ENCODE measurements around the gene GET4.

Gene GET4

GRCh38 chr7:856444-857095 lies 19.8 kb upstream of the GET4 start:
- peaks cover 10% of the 10 kb centered on the region for H3K36me3 ChIP-seq (replicated peaks; ENCODE audit: insufficient read depth, low read length)

GRCh38 chr7:857661-858060 lies 18.7 kb upstream of the GET4 start:
- Histone ChIP-seq H3K27me3 (replicated peaks; ENCODE audit: insufficient read depth, low read length) (no peaks in the 10 kb centered on the region), H3K9ac (ENCODE audit: low read length) (no peak overlapping the region), H3K4me3 (ENCODE audit: low read length) (no peak overlapping the region), H4K20me1 (ENCODE audit: insufficient read depth, low read length) (no peaks in the 10 kb centered on the region), H3K36me3 (replicated peaks; ENCODE audit: insufficient read depth, low read length) (peaks cover 10% of the 10 kb centered on the region), H3K9me3 (replicated peaks; ENCODE audit: insufficient read depth, low read length) (no peaks in the 10 kb centered on the region), H3K9me2 (replicated peaks; ENCODE audit: insufficient read depth, low read length) (no peaks in the 10 kb centered on the region), H3K4me2 (ENCODE audit: low read depth, low read length) (no peak overlapping the region), H3K4me1 (ENCODE audit: low read length) (no peaks in the 10 kb centered on the region), H3K27ac (ENCODE audit: low read length) (no peak overlapping the region), H3K79me2 (ENCODE audit: low read length) (no peaks in the 10 kb centered on the region), H3F3A (ENCODE audit: insufficient read depth, low read length) (no peaks in the 10 kb centered on the region), H2AFZ (ENCODE audit: low read length) (no peak overlapping the region)
- TF ChIP-seq CTCF (IDR thresholded peaks at IDR 0.05; ENCODE audit: low read length) (no peak), EZH2phosphoT487 (IDR thresholded peaks at IDR 0.05; ENCODE audit: low read length) (no peak), EZH2 (optimal IDR thresholded peaks at IDR 0.05; ENCODE audit: low read depth, low read length) (no peak)
- no peak for DNase-seq

More at GRCh38 chr7:856444-857095, 19.8 kb upstream of the GET4 start:
- Histone ChIP-seq H3K9me3 (replicated peaks; ENCODE audit: insufficient read depth, low read length) (no peaks in the 10 kb centered on the region), H3K4me3 (ENCODE audit: low read length) (no peak overlapping the region), H3K27ac (ENCODE audit: low read length) (no peak overlapping the region), H3K79me2 (ENCODE audit: low read length) (no peaks in the 10 kb centered on the region), H3K9me2 (replicated peaks; ENCODE audit: insufficient read depth, low read length) (no peaks in the 10 kb centered on the region), H2AFZ (ENCODE audit: low read length) (no peak overlapping the region), H3K9ac (ENCODE audit: low read length) (no peak overlapping the region), H3K4me2 (ENCODE audit: low read depth, low read length) (no peak overlapping the region), H3F3A (ENCODE audit: insufficient read depth, low read length) (no peaks in the 10 kb centered on the region), H4K20me1 (ENCODE audit: insufficient read depth, low read length) (no peaks in the 10 kb centered on the region), H3K4me1 (ENCODE audit: low read length) (no peaks in the 10 kb centered on the region), H3K27me3 (replicated peaks; ENCODE audit: insufficient read depth, low read length) (no peaks in the 10 kb centered on the region)
- TF ChIP-seq CTCF (IDR thresholded peaks at IDR 0.05; ENCODE audit: low read length) = no peak
- TF ChIP-seq EZH2 (optimal IDR thresholded peaks at IDR 0.05; ENCODE audit: low read depth, low read length) = no peak
- no peak for TF ChIP-seq EZH2phosphoT487 (IDR thresholded peaks at IDR 0.05; ENCODE audit: low read length)
- no peak for DNase-seq

GRCh38 chr7:859359-860030 lies 16.9 kb upstream of the GET4 start:
- H3K36me3 ChIP-seq (replicated peaks; ENCODE audit: insufficient read depth, low read length) = peaks cover 10% of the 10 kb centered on the region
- no peak overlapping the region for H3K4me2 ChIP-seq (ENCODE audit: low read depth, low read length)

More at GRCh38 chr7:859359-860030, 16.9 kb upstream of the GET4 start:
- no peak overlapping the region for H3K4me3 ChIP-seq (ENCODE audit: low read length)
- no peaks in the 10 kb centered on the region for H3K27me3 ChIP-seq (replicated peaks; ENCODE audit: insufficient read depth, low read length)
- no peak for DNase-seq
- H4K20me1 ChIP-seq (ENCODE audit: insufficient read depth, low read length) = no peaks in the 10 kb centered on the region
- H3K4me1 ChIP-seq (ENCODE audit: low read length) = no peaks in the 10 kb centered on the region
- H3K9me3 ChIP-seq (replicated peaks; ENCODE audit: insufficient read depth, low read length) = no peaks in the 10 kb centered on the region
- H3F3A ChIP-seq (ENCODE audit: insufficient read depth, low read length) = no peaks in the 10 kb centered on the region
- H2AFZ ChIP-seq (ENCODE audit: low read length) = no peak overlapping the region
- TF ChIP-seq EZH2 (optimal IDR thresholded peaks at IDR 0.05; ENCODE audit: low read depth, low read length) (no peak), CTCF (IDR thresholded peaks at IDR 0.05; ENCODE audit: low read length) (no peak), EZH2phosphoT487 (IDR thresholded peaks at IDR 0.05; ENCODE audit: low read length) (no peak)
- H3K9ac ChIP-seq (ENCODE audit: low read length) = no peak overlapping the region
- no peaks in the 10 kb centered on the region for H3K9me2 ChIP-seq (replicated peaks; ENCODE audit: insufficient read depth, low read length)
- H3K27ac ChIP-seq (ENCODE audit: low read length) = no peak overlapping the region
- H3K79me2 ChIP-seq (ENCODE audit: low read length) = no peaks in the 10 kb centered on the region
